H1 (cell line): ENCODE measurements around the gene ZNF592. TPM values are rescaled to one million over a fixed set of nuclear protein-coding genes. Genes with fewer than 3 reads are reported as not detected.

Source experiments
- polyA plus RNA-seq, 7 experiments: library from polyadenylated mRNA; depleted of rRNA in 3 of 7; stranded (reverse) in 5 of 7; unstranded in 2 of 7; fragments of >200 nt in 5 of 7; fragments of 200-250 nt in 2 of 7; gene quantifications; 1 replicate in 5 of 7; 2 replicates in 1 of 7; 4 replicates in 1 of 7; pipeline versions ENCODE4 v1.2.1 to v1.2.3, GENCODE V29; 2011 to 2013; ENCODE audit warnings: missing spikeins in 2 of 7, mixed read lengths in 2 of 7
- small RNA-seq: library from polyadenylated mRNA; stranded (forward); fragments of <200 nt; extraction: miRNeasy Mini kit (QIAGEN cat#:217004); gene quantifications from one replicate; pipeline ENCODE3, GENCODE V24; 2013; ENCODE audit not compliant: insufficient read depth
- total RNA-seq: library from RNA; stranded (reverse); fragmentation: NEBNext Ultra II Directional; extraction: Animal tissue kit (Norgen Biotek cat#: 25700); gene quantifications from 2 replicates; pipeline ENCODE4 v1.2.1, GENCODE V29; 2021

ZNF592 gene
- total and polyA plus RNA-seq, 2 of the 8 experiments (the other 6 are each of a cell fraction or from before 2014, with no cell fraction given), result 14.2 to 33.0 TPM

Small RNA genes lying within 50 kb of the gene (small RNA-seq; reads per million reads assigned to genes)
- not detected for gene RF00402

Other genes with a start within 250 kb of the ZNF592 start
- gene ZSCAN2, start 147.6 kb upstream of the ZNF592 start, total RNA-seq, result 37.3 and 52.4 TPM in 2 replicates
- gene ZSCAN2, start 147.6 kb upstream of the ZNF592 start, polyA plus RNA-seq (2011; rRNA removed), result 22.8 and 23.6 TPM in 2 replicates
- 21.0 and 23.1 TPM in 2 replicates for gene WDR73, start 94.3 kb upstream of the ZNF592 start, total RNA-seq
- 21.4 and 22.7 TPM in 2 replicates for gene WDR73, start 94.3 kb upstream of the ZNF592 start, polyA plus RNA-seq (2011; rRNA removed)
- 9.3 and 12.4 TPM in 2 replicates for gene NMB, start 90.4 kb upstream of the ZNF592 start, total RNA-seq
- 13.6 and 13.7 TPM in 2 replicates for gene NMB, start 90.4 kb upstream of the ZNF592 start, polyA plus RNA-seq (2011; rRNA removed)
- gene SEC11A, start 32.5 kb upstream of the ZNF592 start, total RNA-seq, result 250 and 268 TPM in 2 replicates
- 142 and 316 TPM in 2 replicates for gene SEC11A, start 32.5 kb upstream of the ZNF592 start, polyA plus RNA-seq (2011; rRNA removed)
- gene ALPK3, start 68.8 kb downstream of the ZNF592 start, total RNA-seq, result 16.0 and 19.2 TPM in 2 replicates
- 4.4 and 4.9 TPM in 2 replicates for gene ALPK3, start 68.8 kb downstream of the ZNF592 start, polyA plus RNA-seq (2011; rRNA removed)
- gene SLC28A1, start 136.1 kb downstream of the ZNF592 start, total RNA-seq, result not detected in 2 replicates
- gene SLC28A1, start 136.1 kb downstream of the ZNF592 start, polyA plus RNA-seq (2011; rRNA removed), result 0.03 and 0.09 TPM in 2 replicates
- 4.5 and 6.9 TPM in 2 replicates for gene PDE8A, start 233.3 kb downstream of the ZNF592 start, total RNA-seq
- gene PDE8A, start 233.3 kb downstream of the ZNF592 start, polyA plus RNA-seq (2011; rRNA removed), result 4.8 and 7.8 TPM in 2 replicates